ENCODE results near the gene SGK2.

SGK2 gene

GRCh38 chr20:43536041-43536816 lies 22.6 kb upstream of the SGK2 start:
- DNase-seq (ENCODE audit: low spot score): no peak

- no peak for DNase-seq (ENCODE audit: low spot score)
These were observed 21.9 kb upstream of the SGK2 start for GRCh38 chr20:43536817-43537440.

- DNase-seq (ENCODE audit: low spot score): peak; percentile 71
These were observed 20.6 kb upstream of the SGK2 start for GRCh38 chr20:43537921-43538877.

GRCh38 chr20:43538878-43539700 lies 19.7 kb upstream of the SGK2 start:
- no peak for DNase-seq (ENCODE audit: low spot score)

- no peak for DNase-seq (ENCODE audit: low spot score)
These were observed 18.7 kb upstream of the SGK2 start for GRCh38 chr20:43539975-43540672.

GRCh38 chr20:43540673-43541060 lies 18.2 kb upstream of the SGK2 start:
- no peak for DNase-seq (ENCODE audit: low spot score)

- DNase-seq (ENCODE audit: low spot score): no peak
These were observed 17.6 kb upstream of the SGK2 start for GRCh38 chr20:43541214-43541613.

- DNase-seq (ENCODE audit: low spot score): no peak
These were observed 16.7 kb upstream of the SGK2 start for GRCh38 chr20:43542161-43542560.

- DNase-seq (ENCODE audit: low spot score): no peak
These were observed 16.2 kb upstream of the SGK2 start for GRCh38 chr20:43542674-43543073.

- no peak for DNase-seq (ENCODE audit: low spot score)
These were observed 15.7 kb upstream of the SGK2 start for GRCh38 chr20:43543138-43543537.

- DNase-seq (ENCODE audit: low spot score): no peak
These were observed 14.3 kb upstream of the SGK2 start for GRCh38 chr20:43544501-43544900.

GRCh38 chr20:43545837-43546578 lies 12.8 kb upstream of the SGK2 start:
- DNase-seq (ENCODE audit: low spot score): no peak

- no peak for DNase-seq (ENCODE audit: low spot score)
These were observed 10.4 kb upstream of the SGK2 start for GRCh38 chr20:43548273-43548880.

- no peak for DNase-seq (ENCODE audit: low spot score)
These were observed 9.3 kb upstream of the SGK2 start for GRCh38 chr20:43549416-43550065.

GRCh38 chr20:43550456-43550855 lies 8.4 kb upstream of the SGK2 start:
- no peak for DNase-seq (ENCODE audit: low spot score)

GRCh38 chr20:43554369-43554768 lies 4.5 kb upstream of the SGK2 start:
- DNase-seq (ENCODE audit: low spot score): no peak

GRCh38 chr20:43559147-43559987 lies 540 bp downstream of the SGK2 start:
- DNase-seq (ENCODE audit: low spot score): no peak

- no peak for DNase-seq (ENCODE audit: low spot score)
These were observed 2.1 kb downstream of the SGK2 start for GRCh38 chr20:43560974-43561373.
